ENCODE data around the gene GNPDA1. TPM values are rescaled to one million over a fixed set of nuclear protein-coding genes. Genes with fewer than 3 reads are reported as not detected.

Gene GNPDA1
- total and polyA plus RNA-seq, 9 of the 15 experiments (the other 6 are each of a cell fraction or from before 2014, with no cell fraction given) = 14.1 to 145 (median 52.2) TPM

DNA sequence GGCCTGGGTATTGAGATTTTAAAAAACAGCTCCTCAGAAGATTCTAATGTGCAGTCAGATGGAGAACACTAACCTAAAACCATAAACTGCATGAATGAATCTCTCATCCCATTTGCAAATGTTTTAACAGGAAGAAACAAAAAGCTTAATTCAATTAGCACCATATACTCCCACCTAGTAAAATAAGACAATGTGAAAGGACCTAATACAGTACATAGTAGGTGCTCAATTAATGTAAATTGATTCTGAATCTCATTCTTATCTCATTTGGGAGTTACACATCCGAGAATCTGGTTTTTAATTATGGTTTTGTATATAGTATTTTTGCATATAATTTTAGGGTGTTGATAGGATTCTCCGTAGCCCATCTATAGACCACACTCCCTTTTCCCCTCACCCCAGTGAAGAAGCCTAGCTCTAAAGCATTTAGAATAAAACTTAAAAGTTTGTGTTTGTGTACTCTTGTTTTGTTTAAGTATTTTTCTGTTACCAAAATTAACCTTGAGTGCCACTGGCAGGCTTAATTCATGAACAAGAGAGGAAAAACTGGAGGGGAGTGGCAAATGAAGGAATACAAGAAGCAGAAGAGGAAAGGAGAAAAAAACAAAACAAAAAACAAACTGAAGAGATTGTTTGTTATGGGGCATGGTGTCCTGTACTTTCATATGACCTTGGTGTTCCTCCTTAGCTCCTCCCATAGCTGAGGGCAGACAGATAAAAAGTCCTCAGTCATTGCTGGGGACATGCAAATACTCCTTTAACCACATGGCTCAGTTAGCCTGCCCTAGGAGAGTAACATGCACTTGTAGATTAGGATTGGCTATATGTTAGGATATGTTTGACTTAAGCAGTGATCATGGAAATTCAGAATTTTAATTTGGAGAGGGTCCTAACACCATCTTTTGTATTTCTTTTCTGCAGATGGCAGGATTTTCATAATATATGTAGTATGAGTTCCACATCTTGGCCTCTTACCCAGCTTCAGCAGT lies 42.8 kb downstream of the GNPDA1 start (continued):
- TF ChIP-seq, protein P1, sequence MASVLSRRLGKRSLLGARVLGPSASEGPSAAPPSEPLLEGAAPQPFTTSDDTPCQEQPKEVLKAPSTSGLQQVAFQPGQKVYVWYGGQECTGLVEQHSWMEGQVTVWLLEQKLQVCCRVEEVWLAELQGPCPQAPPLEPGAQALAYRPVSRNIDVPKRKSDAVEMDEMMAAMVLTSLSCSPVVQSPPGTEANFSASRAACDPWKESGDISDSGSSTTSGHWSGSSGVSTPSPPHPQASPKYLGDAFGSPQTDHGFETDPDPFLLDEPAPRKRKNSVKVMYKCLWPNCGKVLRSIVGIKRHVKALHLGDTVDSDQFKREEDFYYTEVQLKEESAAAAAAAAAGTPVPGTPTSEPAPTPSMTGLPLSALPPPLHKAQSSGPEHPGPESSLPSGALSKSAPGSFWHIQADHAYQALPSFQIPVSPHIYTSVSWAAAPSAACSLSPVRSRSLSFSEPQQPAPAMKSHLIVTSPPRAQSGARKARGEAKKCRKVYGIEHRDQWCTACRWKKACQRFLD (CRISPR knock-in tag; IDR thresholded peaks at IDR 0.05) = no peak
- no peak for TF ChIP-seq MAZ (CRISPR knock-in tag; conservative IDR thresholded peaks at IDR 0.05 in 1 of 2, IDR thresholded peaks at IDR 0.05 in 1 of 2)
- TF ChIP-seq ZNF24 (IDR thresholded peaks at IDR 0.05) = no peak
- no peak for TF ChIP-seq ZNF584 (CRISPR knock-in tag; IDR thresholded peaks at IDR 0.05; ENCODE audit: low read depth)
- TF ChIP-seq ELF2 (CRISPR knock-in tag; IDR thresholded peaks at IDR 0.05) = no peak
- TF ChIP-seq, protein P2, sequence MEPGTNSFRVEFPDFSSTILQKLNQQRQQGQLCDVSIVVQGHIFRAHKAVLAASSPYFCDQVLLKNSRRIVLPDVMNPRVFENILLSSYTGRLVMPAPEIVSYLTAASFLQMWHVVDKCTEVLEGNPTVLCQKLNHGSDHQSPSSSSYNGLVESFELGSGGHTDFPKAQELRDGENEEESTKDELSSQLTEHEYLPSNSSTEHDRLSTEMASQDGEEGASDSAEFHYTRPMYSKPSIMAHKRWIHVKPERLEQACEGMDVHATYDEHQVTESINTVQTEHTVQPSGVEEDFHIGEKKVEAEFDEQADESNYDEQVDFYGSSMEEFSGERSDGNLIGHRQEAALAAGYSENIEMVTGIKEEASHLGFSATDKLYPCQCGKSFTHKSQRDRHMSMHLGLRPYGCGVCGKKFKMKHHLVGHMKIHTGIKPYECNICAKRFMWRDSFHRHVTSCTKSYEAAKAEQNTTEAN (CRISPR knock-in tag; IDR thresholded peaks at IDR 0.05) = no peak
- TF ChIP-seq CBX5 (IDR thresholded peaks at IDR 0.05; ENCODE audit: borderline replicate concordance, low read depth) = no peak
- TF ChIP-seq POLR2A (conservative IDR thresholded peaks at IDR 0.05) = peak; percentile 70
- no peak for TF ChIP-seq PRMT5 (CRISPR knock-in tag; IDR thresholded peaks at IDR 0.05)
- no peak for TF ChIP-seq BRF1 (IDR thresholded peaks at IDR 0.05; ENCODE audit: borderline replicate concordance, extremely low read depth, insufficient read length)
- TF ChIP-seq, protein P3, sequence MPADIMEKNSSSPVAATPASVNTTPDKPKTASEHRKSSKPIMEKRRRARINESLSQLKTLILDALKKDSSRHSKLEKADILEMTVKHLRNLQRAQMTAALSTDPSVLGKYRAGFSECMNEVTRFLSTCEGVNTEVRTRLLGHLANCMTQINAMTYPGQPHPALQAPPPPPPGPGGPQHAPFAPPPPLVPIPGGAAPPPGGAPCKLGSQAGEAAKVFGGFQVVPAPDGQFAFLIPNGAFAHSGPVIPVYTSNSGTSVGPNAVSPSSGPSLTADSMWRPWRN (IDR thresholded peaks at IDR 0.05; ENCODE audit: low read depth) = no peak
- TF ChIP-seq IRF2 (CRISPR knock-in tag; IDR thresholded peaks at IDR 0.05) = no peak
- TF ChIP-seq, protein P4, sequence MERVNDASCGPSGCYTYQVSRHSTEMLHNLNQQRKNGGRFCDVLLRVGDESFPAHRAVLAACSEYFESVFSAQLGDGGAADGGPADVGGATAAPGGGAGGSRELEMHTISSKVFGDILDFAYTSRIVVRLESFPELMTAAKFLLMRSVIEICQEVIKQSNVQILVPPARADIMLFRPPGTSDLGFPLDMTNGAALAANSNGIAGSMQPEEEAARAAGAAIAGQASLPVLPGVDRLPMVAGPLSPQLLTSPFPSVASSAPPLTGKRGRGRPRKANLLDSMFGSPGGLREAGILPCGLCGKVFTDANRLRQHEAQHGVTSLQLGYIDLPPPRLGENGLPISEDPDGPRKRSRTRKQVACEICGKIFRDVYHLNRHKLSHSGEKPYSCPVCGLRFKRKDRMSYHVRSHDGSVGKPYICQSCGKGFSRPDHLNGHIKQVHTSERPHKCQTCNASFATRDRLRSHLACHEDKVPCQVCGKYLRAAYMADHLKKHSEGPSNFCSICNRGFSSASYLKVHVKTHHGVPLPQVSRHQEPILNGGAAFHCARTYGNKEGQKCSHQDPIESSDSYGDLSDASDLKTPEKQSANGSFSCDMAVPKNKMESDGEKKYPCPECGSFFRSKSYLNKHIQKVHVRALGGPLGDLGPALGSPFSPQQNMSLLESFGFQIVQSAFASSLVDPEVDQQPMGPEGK (CRISPR knock-in tag; IDR thresholded peaks at IDR 0.05; ENCODE audit: borderline replicate concordance) = no peak
- no peak for TF ChIP-seq ZNF75A (CRISPR knock-in tag; IDR thresholded peaks at IDR 0.05)
- TF ChIP-seq PPARD (CRISPR knock-in tag; IDR thresholded peaks at IDR 0.05) = no peak
- no peak for TF ChIP-seq SNRNP70 (optimal IDR thresholded peaks at IDR 0.05; ENCODE audit: low read depth, low read length)
- no peak for TF ChIP-seq ZNF699 (CRISPR knock-in tag; IDR thresholded peaks at IDR 0.05; ENCODE audit: insufficient replicate concordance)
- TF ChIP-seq SIN3B (IDR thresholded peaks at IDR 0.05; ENCODE audit: low read depth) = no peak
- peak; percentile 53 for TF ChIP-seq NCOR1 (IDR thresholded peaks at IDR 0.05)
- TF ChIP-seq KAT8 (IDR thresholded peaks at IDR 0.05; ENCODE audit: low read depth) = no peak
- peak; percentile 72 for TF ChIP-seq BACH1 (tag; IDR thresholded peaks at IDR 0.05)
- TF ChIP-seq ZBTB17 (CRISPR knock-in tag; IDR thresholded peaks at IDR 0.05) = no peak
- TF ChIP-seq NFIC (IDR thresholded peaks at IDR 0.05) = no peak
- no peak for TF ChIP-seq IFI16 (CRISPR knock-in tag; IDR thresholded peaks at IDR 0.05)
- no peak for TF ChIP-seq SAFB2 (IDR thresholded peaks at IDR 0.05; ENCODE audit: borderline replicate concordance, low read depth, low read length, severe bottlenecking)
